Parathyroid adenoma (tissue), 2 donors: ENCODE measurements around the gene FBXW8.
"Not testable (repeated sequence)": the region's sequence is repeated elsewhere in the genome, so short reads cannot be mapped to it uniquely, and the experiment has no call there.

Experiments used
- H2AFZ ChIP-seq: fragments of 300-600 bp; sonication (generic); one replicate; pipeline ENCODE4 v1.7.0; 2017; ENCODE audit warnings: antibody characterized with exemption, mild to moderate bottlenecking
- H3K27ac ChIP-seq: fragments of 300-600 bp; sonication (generic); one replicate; pipeline ENCODE4 v1.7.0; 2017
- H3K27me3 ChIP-seq: fragments of 300-600 bp; sonication (generic); one replicate; pipeline ENCODE4 v1.7.0; 2017; ENCODE audit warnings: low read length; ENCODE audit not compliant: control insufficient read depth, insufficient read depth
- H3K36me3 ChIP-seq: fragments of 300-600 bp; sonication (generic); one replicate; pipeline ENCODE4 v1.7.0; 2017; ENCODE audit warnings: low read length; ENCODE audit not compliant: control insufficient read depth, insufficient read depth
- H3K4me1 ChIP-seq: fragments of 300-600 bp; sonication (generic); one replicate; pipeline ENCODE4 v1.7.0; 2017; ENCODE audit warnings: control low read depth
- H3K4me2 ChIP-seq: fragments of 300-600 bp; sonication (generic); one replicate; pipeline ENCODE4 v1.7.0; 2017; ENCODE audit warnings: low read length
- H3K4me3 ChIP-seq: fragments of 300-600 bp; sonication (generic); one replicate; pipeline ENCODE4 v1.7.0; 2017; ENCODE audit warnings: low read depth, low read length
- H3K79me2 ChIP-seq: fragments of 300-600 bp; sonication (generic); one replicate; pipeline ENCODE4 v1.7.0; 2017; ENCODE audit warnings: control low read depth
- H3K9ac ChIP-seq: fragments of 300-600 bp; sonication (generic); one replicate; pipeline ENCODE4 v1.7.0; 2017; ENCODE audit warnings: mild to moderate bottlenecking
- H3K9me3 ChIP-seq: fragments of 300-600 bp; sonication (generic); one replicate; pipeline ENCODE4 v1.7.0; 2017; ENCODE audit warnings: low read length; ENCODE audit not compliant: control insufficient read depth
- TF ChIP-seq, protein P1 (sequence below): fragments of 300-600 bp; sonication (generic); IDR thresholded peaks from one replicate; pipeline ENCODE4 v1.7.0; 2017; ENCODE audit warnings: antibody characterized with exemption, mild to moderate bottlenecking
- donor health status: primary hyperparathyroidism.

FBXW8 gene

DNA sequence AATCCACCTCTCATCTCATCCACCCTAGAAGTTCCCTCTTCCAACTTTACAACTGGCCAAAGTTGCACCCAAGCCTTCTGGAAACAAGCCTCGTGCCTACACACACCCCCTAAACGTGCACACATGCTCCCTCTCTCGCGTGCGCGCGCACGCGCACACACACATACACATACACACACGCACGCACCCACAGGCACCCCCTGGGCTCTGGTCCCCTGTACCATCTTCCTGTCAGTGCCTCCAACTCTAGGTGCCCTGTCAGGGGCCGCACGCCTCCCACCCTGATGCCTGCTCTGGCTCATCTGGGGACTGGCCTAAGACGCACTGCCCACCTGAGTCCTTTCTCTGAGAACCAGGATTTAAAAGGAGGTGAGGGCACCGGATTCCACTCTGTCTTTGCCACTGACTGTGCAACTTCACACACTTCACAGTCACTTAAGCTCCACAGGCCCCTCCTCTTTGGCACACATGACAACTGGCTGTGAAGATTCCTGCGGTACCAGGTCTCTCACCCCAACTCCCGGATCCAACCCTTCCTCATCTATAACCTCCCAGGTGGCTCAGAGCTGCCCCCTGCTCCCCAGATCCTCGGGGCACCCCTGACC is 142.9 kb downstream of the FBXW8 start:
- Histone ChIP-seq H3K9ac (no peak overlapping the region), H3K4me2 (no peak overlapping the region), H3K27me3 (no peaks in the 10 kb centered on the region), H3K4me3 (no peak overlapping the region), H3K27ac (no peak overlapping the region), H3K9me3 (no peaks in the 10 kb centered on the region), H3K36me3 (no peaks in the 10 kb centered on the region), H2AFZ (no peak overlapping the region), H3K4me1 (no peaks in the 10 kb centered on the region), H3K79me2 (no peaks in the 10 kb centered on the region)
- TF ChIP-seq, protein P1, sequence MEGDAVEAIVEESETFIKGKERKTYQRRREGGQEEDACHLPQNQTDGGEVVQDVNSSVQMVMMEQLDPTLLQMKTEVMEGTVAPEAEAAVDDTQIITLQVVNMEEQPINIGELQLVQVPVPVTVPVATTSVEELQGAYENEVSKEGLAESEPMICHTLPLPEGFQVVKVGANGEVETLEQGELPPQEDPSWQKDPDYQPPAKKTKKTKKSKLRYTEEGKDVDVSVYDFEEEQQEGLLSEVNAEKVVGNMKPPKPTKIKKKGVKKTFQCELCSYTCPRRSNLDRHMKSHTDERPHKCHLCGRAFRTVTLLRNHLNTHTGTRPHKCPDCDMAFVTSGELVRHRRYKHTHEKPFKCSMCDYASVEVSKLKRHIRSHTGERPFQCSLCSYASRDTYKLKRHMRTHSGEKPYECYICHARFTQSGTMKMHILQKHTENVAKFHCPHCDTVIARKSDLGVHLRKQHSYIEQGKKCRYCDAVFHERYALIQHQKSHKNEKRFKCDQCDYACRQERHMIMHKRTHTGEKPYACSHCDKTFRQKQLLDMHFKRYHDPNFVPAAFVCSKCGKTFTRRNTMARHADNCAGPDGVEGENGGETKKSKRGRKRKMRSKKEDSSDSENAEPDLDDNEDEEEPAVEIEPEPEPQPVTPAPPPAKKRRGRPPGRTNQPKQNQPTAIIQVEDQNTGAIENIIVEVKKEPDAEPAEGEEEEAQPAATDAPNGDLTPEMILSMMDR: no peak

DNA sequence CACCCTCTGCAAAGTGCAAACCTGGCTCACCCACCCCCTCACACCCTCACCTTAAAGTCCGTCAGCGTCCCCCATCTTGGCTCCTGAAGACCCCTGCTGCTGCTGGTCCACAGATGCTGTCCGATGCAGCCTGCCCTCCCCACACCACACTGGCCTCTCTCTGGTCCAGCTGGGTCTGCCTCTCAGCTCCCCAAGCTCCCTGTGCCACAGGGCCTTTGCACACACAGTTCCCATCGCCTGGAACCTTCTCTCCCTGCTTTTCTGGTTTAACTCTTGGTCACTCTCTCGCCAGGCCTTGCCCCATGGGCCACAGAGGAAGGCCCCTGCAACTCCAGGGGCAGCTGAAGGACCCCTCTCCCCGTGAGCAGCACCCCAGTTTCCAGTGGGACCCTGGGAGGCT is 143.5 kb downstream of the FBXW8 start:
- Histone ChIP-seq H2AFZ (no peak overlapping the region), H3K4me3 (no peak overlapping the region), H3K36me3 (no peaks in the 10 kb centered on the region), H3K4me1 (peaks cover 3% of the 10 kb centered on the region), H3K79me2 (no peaks in the 10 kb centered on the region), H3K27ac (no peak overlapping the region), H3K9ac (no peak overlapping the region), H3K27me3 (no peaks in the 10 kb centered on the region), H3K4me2 (no peak overlapping the region), H3K9me3 (no peaks in the 10 kb centered on the region)
- TF ChIP-seq, protein P1: no peak

DNA sequence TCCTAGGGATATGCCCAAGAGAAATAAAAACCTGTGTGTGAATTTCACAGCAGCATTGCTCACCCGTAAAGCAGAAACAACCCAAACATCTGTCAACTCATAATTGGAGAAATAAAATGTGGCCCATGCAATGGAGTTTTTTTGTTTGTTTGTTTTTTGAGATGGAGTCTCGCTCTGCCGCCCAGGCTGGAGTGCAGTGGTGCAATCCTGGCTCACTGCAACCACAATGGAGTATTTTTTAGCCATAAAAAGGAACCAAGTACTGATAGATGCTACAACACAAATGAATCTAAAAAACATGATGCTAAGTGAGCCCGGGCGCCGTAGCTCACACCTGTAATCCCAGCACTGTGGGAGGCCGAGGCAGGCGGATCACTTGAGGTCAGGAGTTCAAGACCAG is 146.9 kb downstream of the FBXW8 start:
- not testable (repeated sequence) for H3K4me2 ChIP-seq, H3K36me3 ChIP-seq, H2AFZ ChIP-seq, H3K4me1 ChIP-seq, H3K27me3 ChIP-seq, H3K9ac ChIP-seq, H3K4me3 ChIP-seq, H3K9me3 ChIP-seq, H3K27ac ChIP-seq, H3K79me2 ChIP-seq

DNA sequence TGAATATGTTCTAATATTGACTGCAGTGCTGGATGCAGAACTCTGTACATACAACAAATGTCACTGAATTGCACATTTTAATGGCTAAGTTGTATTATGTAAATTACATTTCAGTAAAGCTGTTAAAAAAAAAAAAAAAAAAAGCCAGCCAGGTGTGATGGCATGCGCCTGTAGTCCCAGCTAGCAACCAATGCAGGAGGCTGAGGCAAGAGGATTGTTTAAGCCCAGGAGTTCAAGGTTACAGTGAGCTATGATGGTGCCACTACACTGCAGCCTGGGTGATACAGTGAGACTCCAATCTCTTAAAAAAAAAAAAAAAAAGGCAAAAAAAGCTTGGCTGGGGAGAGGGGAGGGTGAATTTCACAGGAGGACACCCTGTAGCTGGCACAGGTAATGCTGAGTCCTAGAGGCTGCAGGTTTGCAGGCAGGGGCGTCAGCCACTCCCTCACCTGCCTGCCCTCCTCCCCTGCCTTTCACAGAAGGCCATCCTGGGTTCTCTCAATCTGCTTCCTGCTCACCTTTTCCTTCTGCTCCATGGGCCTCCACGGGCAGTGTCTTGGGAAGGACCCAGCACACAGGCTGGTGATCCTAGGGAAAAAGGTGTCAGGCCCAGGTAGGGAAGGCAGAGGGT is 147.8 kb downstream of the FBXW8 start:
- Histone ChIP-seq H3K9ac (no peak overlapping the region), H3K79me2 (no peaks in the 10 kb centered on the region), H3K4me2 (no peak overlapping the region), H3K27me3 (no peaks in the 10 kb centered on the region), H3K36me3 (no peaks in the 10 kb centered on the region), H3K4me3 (no peak overlapping the region), H3K27ac (no peak overlapping the region), H2AFZ (peak overlapping the region; percentile 73), H3K9me3 (no peaks in the 10 kb centered on the region), H3K4me1 (peaks cover 12% of the 10 kb centered on the region)
- TF ChIP-seq, protein P1: no peak

DNA sequence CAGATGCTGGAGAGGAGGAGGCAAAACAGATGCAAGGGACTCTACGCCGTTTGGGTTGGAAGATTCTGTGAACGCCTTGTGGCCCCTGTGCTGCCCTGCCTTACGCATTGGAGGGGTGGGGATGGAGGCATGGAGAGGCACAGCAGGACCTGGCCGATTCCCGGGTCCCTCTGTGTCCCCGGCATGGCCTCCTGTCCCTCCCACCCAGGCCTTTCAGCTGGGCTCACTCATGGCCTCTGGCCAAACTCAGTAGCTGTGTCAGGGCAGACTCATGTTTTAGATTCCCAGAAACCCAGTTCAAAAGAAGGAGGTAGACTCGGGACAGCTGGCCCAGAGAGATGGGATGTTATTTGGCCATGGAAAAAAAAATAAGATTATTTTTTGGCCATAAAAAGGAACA is 148.4 kb downstream of the FBXW8 start:
- Histone ChIP-seq H3K4me2 (no peak overlapping the region), H3K9me3 (no peaks in the 10 kb centered on the region), H3K27ac (no peak overlapping the region), H3K27me3 (no peaks in the 10 kb centered on the region), H3K9ac (no peak overlapping the region), H3K36me3 (no peaks in the 10 kb centered on the region), H3K4me3 (no peak overlapping the region), H3K4me1 (peaks cover 12% of the 10 kb centered on the region), H3K79me2 (no peaks in the 10 kb centered on the region), H2AFZ (peak overlapping the region; percentile 73)
- TF ChIP-seq, protein P1: no peak
